ENCODE results near the gene DMRT3. TPM values are rescaled to one million over a fixed set of nuclear protein-coding genes. Genes with fewer than 3 reads are reported as not detected.

The DMRT3 gene
- total and polyA plus RNA-seq, 2 of the 8 experiments (the other 6 are each of a cell fraction or from before 2014, with no cell fraction given): not detected

DNA sequence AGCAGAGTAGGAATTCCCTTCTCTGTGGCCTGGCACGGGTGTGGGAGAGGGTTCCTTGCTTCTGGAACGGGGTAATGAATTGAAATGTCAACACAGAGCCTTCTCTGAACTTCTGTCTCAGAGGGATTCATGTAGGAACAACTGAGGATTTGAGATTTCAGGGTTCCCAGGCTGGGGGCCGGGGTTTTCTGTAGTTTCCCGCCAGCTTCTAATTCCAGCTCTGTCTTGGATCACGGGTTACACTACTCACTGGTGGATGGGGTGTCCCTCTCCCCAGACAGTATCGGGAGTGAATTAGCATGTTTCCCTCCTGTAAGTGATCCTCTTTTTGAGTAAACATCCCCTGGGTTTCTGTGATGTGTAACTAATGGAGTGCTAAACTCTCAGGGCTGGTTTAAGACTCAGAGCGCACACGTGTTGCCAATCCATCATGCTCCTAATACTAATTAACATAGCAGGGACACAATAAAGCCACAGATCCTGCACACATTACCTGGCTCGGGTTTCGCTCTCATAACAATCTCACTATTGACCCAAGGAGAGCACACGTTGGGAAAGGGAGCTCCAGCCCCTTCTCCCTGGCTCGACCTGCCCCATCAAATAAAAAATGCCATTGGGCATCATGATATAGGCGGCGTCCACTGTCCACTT, 55.6 kb downstream of the DMRT3 start:
- Histone ChIP-seq H2BK20ac (ENCODE audit: low read length) (no peak overlapping the region), H2BK15ac (ENCODE audit: low read length) (no peak overlapping the region), H2BK12ac (ENCODE audit: low read depth, low read length) (no peak overlapping the region), H3K27me3 (replicated peaks in 1 of 4; ENCODE audit: control insufficient read depth in 3 of 4, extremely low read depth in 1 of 4, insufficient read depth in 3 of 4, low read length in 3 of 4) (no peaks in the 10 kb centered on the region), H3K4me1 (replicated peaks in 1 of 4; ENCODE audit: control insufficient read depth in 3 of 4, insufficient read depth in 4 of 4, low read length in 3 of 4) (no peaks in the 10 kb centered on the region), H3K18ac (ENCODE audit: extremely low read depth, low read length) (no peak overlapping the region), H3K56ac (replicated peaks; ENCODE audit: insufficient read length, low read depth, low read length) (no peak overlapping the region), H2BK120ac (replicated peaks; ENCODE audit: low read depth, low read length) (no peak overlapping the region), H2BK5ac (ENCODE audit: low read depth, low read length) (no peak overlapping the region), H3K23ac (ENCODE audit: insufficient read length) (no peak overlapping the region), H3K9me3 (ENCODE audit: insufficient read depth in 2 of 2, low read depth in 1 of 2, low read length in 1 of 2) (peaks cover 31 to 76% of the 10 kb centered on the region in 2 experiments; a peak in 3 of 4 replicates), H3K4me3 (ENCODE audit: extremely low read depth in 1 of 4, insufficient read depth in 2 of 4, low read depth in 3 of 4, low read length in 4 of 4) (no peak overlapping the region), H4K20me1 (replicated peaks in 1 of 2; ENCODE audit: control insufficient read depth in 1 of 2, insufficient read depth in 2 of 2, low read length in 2 of 2) (no peaks in the 10 kb centered on the region), H2AK5ac (ENCODE audit: low read depth, low read length) (no peak overlapping the region), H3K4ac (replicated peaks; ENCODE audit: insufficient read length, low read depth, low read length) (no peak overlapping the region), H4K8ac (ENCODE audit: extremely low read depth, insufficient read depth, low read length) (no peak overlapping the region), H4K5ac (ENCODE audit: insufficient read length, low read depth, low read length) (no peak overlapping the region), H3K4me2 (ENCODE audit: insufficient read depth in 1 of 2, low read depth in 2 of 2, low read length in 2 of 2) (no peak overlapping the region), H2AFZ (ENCODE audit: low read length) (no peak overlapping the region), H3K79me2 (ENCODE audit: control insufficient read depth in 1 of 2, insufficient read depth in 2 of 2, low read length in 2 of 2) (no peaks in the 10 kb centered on the region), H4K91ac (replicated peaks; ENCODE audit: insufficient read length, low read length) (no peak overlapping the region), H3K27ac (ENCODE audit: low read depth, low read length) (no peak overlapping the region), H3K14ac (ENCODE audit: insufficient read length) (no peak overlapping the region), H3K36me3 (ENCODE audit: control insufficient read depth in 2 of 4, insufficient read depth in 4 of 4, low read length in 3 of 4) (no peaks in the 10 kb centered on the region), H3K9ac (replicated peaks in 1 of 4; ENCODE audit: extremely low read depth in 1 of 4, low read depth in 3 of 4, low read length in 3 of 4) (no peak overlapping the region), H3K23me2 (ENCODE audit: low read depth, low read length) (no peaks in the 10 kb centered on the region), H3K79me1 (ENCODE audit: low read depth, low read length) (no peaks in the 10 kb centered on the region)
- FAIRE-seq (no peak), DNase-seq (ENCODE audit: low read depth in 1 of 2, low spot score in 2 of 2) (no peak)
- POLR2A ChIA-PET (ENCODE audit: partially characterized antibody): no interaction called here
- CTCF ChIA-PET (ENCODE audit: partially characterized antibody): interaction anchor here (1.0 to 2.4 kb wide), 2 partner anchors 23 to 54 kb away, joined by 3 to 8 read pairs; no protein-coding TSS in a partner anchor
- TF ChIP-seq EGR1 (IDR thresholded peaks at IDR 0.05; ENCODE audit: borderline replicate concordance, low read depth, low read length) (no peak), TAF1 (IDR thresholded peaks at IDR 0.05; ENCODE audit: low read depth, low read length) (no peak), KDM1A (IDR thresholded peaks at IDR 0.05; ENCODE audit: borderline replicate concordance, low read length) (no peak), FOSL1 (IDR thresholded peaks at IDR 0.05; ENCODE audit: insufficient read depth, low read depth, low read length) (no peak), SRF (IDR thresholded peaks at IDR 0.05; ENCODE audit: low read depth, low read length) (no peak), KDM5A (IDR thresholded peaks at IDR 0.05; ENCODE audit: low read length) (no peak)
- 89% methylated on average over 14 of the region's 14 CpGs; no CpG with 5 or more reads in 1 of the 2 experiments for WGBS, 2 experiments (ENCODE audit: extremely low coverage in 1 of 2, insufficient coverage in 1 of 2, insufficient read length in 1 of 2, insufficient replicate concordance in 2 of 2, low coverage in 1 of 2, low lambda C conversion rate in 2 of 2, missing lambda C conversion rate in 1 of 2)
